Measurements from ENCODE around the gene ZNF750. TPM values are rescaled to one million over a fixed set of nuclear protein-coding genes. Genes with fewer than 3 reads are reported as not detected.
A peak's percentile ranks its signal among the peaks of the same experiment; 100 is the strongest.

The ZNF750 gene
- total and polyA plus RNA-seq, 10 of the 15 experiments (the other 5 are each of a cell fraction or from before 2014, with no cell fraction given), result 0.06 TPM; not detected in 9

- TF ChIP-seq ZBTB40 (IDR thresholded peaks at IDR 0.05; ENCODE audit: borderline replicate concordance) (0 out of 2 replicates have a peak, but pooled peaks have one; percentile 2), POLR2AphosphoS5 (IDR thresholded peaks at IDR 0.05; ENCODE audit: low read length) (no peak; the same call in 1 of the 2 replicates), YBX1 (IDR thresholded peaks at IDR 0.05) (no peak), ZNF384 (IDR thresholded peaks at IDR 0.05; ENCODE audit: borderline replicate concordance, low read depth, low read length) (no peak), PKNOX1 (IDR thresholded peaks at IDR 0.05) (no peak), POLR2A (IDR thresholded peaks at IDR 0.05; ENCODE audit: low read depth, low read length) (no peak), TCF12 (IDR thresholded peaks at IDR 0.05; ENCODE audit: low read depth, low read length) (peak; percentile 90), ETV6 (conservative IDR thresholded peaks at IDR 0.05 in 1 of 2, IDR thresholded peaks at IDR 0.05 in 1 of 2; ENCODE audit: borderline replicate concordance in 1 of 2, low read depth in 1 of 2) (no peak), FOXM1 (IDR thresholded peaks at IDR 0.05; ENCODE audit: low read depth, low read length) (no peak), EED (IDR thresholded peaks at IDR 0.05; ENCODE audit: low read depth) (peak; percentile 18; the same call in 1 of the 2 replicates), RELB (IDR thresholded peaks at IDR 0.05; ENCODE audit: low read depth) (no peak), ESRRA (IDR thresholded peaks at IDR 0.05; ENCODE audit: low read length) (no peak), ZNF687 (IDR thresholded peaks at IDR 0.05) (peak; percentile 47), TCF7 (IDR thresholded peaks at IDR 0.05; ENCODE audit: borderline replicate concordance) (no peak)
Observed at GRCh38 chr17:82864713-82865248, 25.0 kb upstream of the ZNF750 start (continued).
